ENCODE results near the gene SSTR5. TPM values are rescaled to one million over a fixed set of nuclear protein-coding genes. Genes with fewer than 3 reads are reported as not detected.

The SSTR5 gene
- total RNA-seq, 1 donor from 2014 or later: not detected

GRCh38 chr16:1058216-1058615, 14.3 kb upstream of the SSTR5 start:
- H3K4me3 ChIP-seq: no peak overlapping the region
- intact Hi-C loops (cut with DNase I): loop anchor here (10.0 kb wide), 1 partner anchor 243 kb away; no protein-coding TSS in a partner anchor
- H3K36me3 ChIP-seq: no peaks in the 10 kb centered on the region
- DNase-seq: no peak
- TF ChIP-seq CTCF (IDR thresholded peaks at IDR 0.05): no peak
- no peak for ATAC-seq
- H3K4me1 ChIP-seq: no peaks in the 10 kb centered on the region
- H3K9me3 ChIP-seq: no peaks in the 10 kb centered on the region
- H3K27me3 ChIP-seq: peaks cover 21% of the 10 kb centered on the region
- H3K27ac ChIP-seq: no peak overlapping the region

- DNase-seq (no peak), ATAC-seq (no peak)
- no peak for TF ChIP-seq CTCF (IDR thresholded peaks at IDR 0.05)
- Histone ChIP-seq H3K9me3 (no peaks in the 10 kb centered on the region), H3K4me3 (no peak overlapping the region), H3K27me3 (peaks cover 21% of the 10 kb centered on the region), H3K4me1 (no peaks in the 10 kb centered on the region), H3K27ac (no peak overlapping the region), H3K36me3 (no peaks in the 10 kb centered on the region)
- intact Hi-C loops (cut with DNase I): loop anchor here (10.0 kb wide), 1 partner anchor 245 kb away; no protein-coding TSS in a partner anchor
These were observed 13.2 kb upstream of the SSTR5 start for GRCh38 chr16:1059310-1059709.

GRCh38 chr16:1060416-1061340, 11.9 kb upstream of the SSTR5 start:
- DNase-seq (no peak), ATAC-seq (no peak)
- Histone ChIP-seq H3K27me3 (peaks cover 20% of the 10 kb centered on the region), H3K9me3 (no peaks in the 10 kb centered on the region), H3K4me3 (no peak overlapping the region), H3K36me3 (no peaks in the 10 kb centered on the region), H3K27ac (no peak overlapping the region), H3K4me1 (no peaks in the 10 kb centered on the region)
- intact Hi-C loops (cut with DNase I): no loop called here
- no peak for TF ChIP-seq CTCF (IDR thresholded peaks at IDR 0.05)

GRCh38 chr16:1061769-1062505, 10.6 kb upstream of the SSTR5 start:
- no peak for DNase-seq
- no peak for ATAC-seq
- H3K27me3 ChIP-seq: peaks cover 28% of the 10 kb centered on the region
- no peak for TF ChIP-seq CTCF (IDR thresholded peaks at IDR 0.05)
- H3K4me1 ChIP-seq: no peaks in the 10 kb centered on the region
- no peak overlapping the region for H3K27ac ChIP-seq
- no peak overlapping the region for H3K4me3 ChIP-seq
- H3K9me3 ChIP-seq: no peaks in the 10 kb centered on the region
- H3K36me3 ChIP-seq: no peaks in the 10 kb centered on the region
- intact Hi-C loops (cut with DNase I): no loop called here

GRCh38 chr16:1062895-1063294, 9.7 kb upstream of the SSTR5 start:
- intact Hi-C loops (cut with DNase I): no loop called here
- Histone ChIP-seq H3K27me3 (peaks cover 21% of the 10 kb centered on the region), H3K4me3 (no peak overlapping the region), H3K36me3 (no peaks in the 10 kb centered on the region), H3K4me1 (no peaks in the 10 kb centered on the region), H3K9me3 (no peaks in the 10 kb centered on the region), H3K27ac (no peak overlapping the region)
- TF ChIP-seq CTCF (IDR thresholded peaks at IDR 0.05): no peak
- ATAC-seq: no peak
- DNase-seq: no peak
